Rectal smooth muscle tissue (tissue), 1 donor: ENCODE data around the gene GPC2.
A peak's percentile ranks its signal among the peaks of the same experiment; 100 is the strongest.
"Not testable (repeated sequence)": the region's sequence is repeated elsewhere in the genome, so short reads cannot be mapped to it uniquely, and the experiment has no call there.

Experiments
- H3K27ac ChIP-seq: one replicate; pipeline ENCODE4 v1.7.0; 2013; ENCODE audit warnings: low read depth, low read length, inconsistent platforms
- H3K27me3 ChIP-seq: one replicate; pipeline ENCODE4 v1.7.0; 2013; ENCODE audit warnings: low read length; ENCODE audit not compliant: control insufficient read depth, insufficient read depth
- H3K36me3 ChIP-seq: one replicate; pipeline ENCODE4 v1.7.0; 2013; ENCODE audit warnings: low read length; ENCODE audit not compliant: control insufficient read depth, insufficient read depth
- H3K4me1 ChIP-seq: one replicate; pipeline ENCODE4 v1.7.0; 2013; ENCODE audit warnings: low read length; ENCODE audit not compliant: control insufficient read depth, insufficient read depth
- H3K4me3 ChIP-seq: one replicate; pipeline ENCODE4 v1.7.0; 2013; ENCODE audit warnings: low read length
- H3K9ac ChIP-seq: one replicate; pipeline ENCODE4 v1.7.0; 2013; ENCODE audit warnings: low read length

Gene GPC2

DNA sequence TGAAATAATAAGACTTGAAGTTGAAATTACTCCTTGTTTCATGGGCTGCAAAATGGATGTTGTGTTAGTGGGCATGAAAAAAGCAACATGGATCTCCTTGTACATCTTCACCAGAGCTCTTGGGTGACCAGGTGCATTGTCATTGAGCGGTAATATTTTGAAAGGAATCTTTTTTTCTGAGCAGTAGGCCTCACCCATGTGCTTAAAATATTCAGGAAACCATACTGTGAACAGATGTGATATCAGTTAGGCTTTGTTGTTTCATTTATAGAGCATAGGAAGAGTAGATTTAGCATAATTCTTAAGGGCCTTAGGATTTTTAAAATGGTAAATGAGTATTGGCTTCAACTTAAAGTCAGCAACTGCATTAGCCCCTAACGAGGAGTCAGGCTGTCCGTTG lies 15.8 kb upstream of the GPC2 start:
- Histone ChIP-seq H3K36me3 (no peaks in the 10 kb centered on the region), H3K9ac (no peak overlapping the region), H3K4me3 (no peak overlapping the region), H3K27ac (no peak overlapping the region), H3K27me3 (no peaks in the 10 kb centered on the region), H3K4me1 (no peaks in the 10 kb centered on the region)

- not testable (repeated sequence) for H3K4me1 ChIP-seq, H3K9ac ChIP-seq, H3K4me3 ChIP-seq, H3K36me3 ChIP-seq, H3K27me3 ChIP-seq, H3K27ac ChIP-seq
Observed at GRCh38 chr7:100192281-100192862, 15.2 kb upstream of the GPC2 start.

- no peak overlapping the region for H3K9ac ChIP-seq
- no peaks in the 10 kb centered on the region for H3K36me3 ChIP-seq
- H3K4me1 ChIP-seq = no peaks in the 10 kb centered on the region
- H3K4me3 ChIP-seq = no peak overlapping the region
- H3K27ac ChIP-seq = no peak overlapping the region
- H3K27me3 ChIP-seq = no peaks in the 10 kb centered on the region
Observed at GRCh38 chr7:100191775-100192174, 14.6 kb upstream of the GPC2 start.

DNA sequence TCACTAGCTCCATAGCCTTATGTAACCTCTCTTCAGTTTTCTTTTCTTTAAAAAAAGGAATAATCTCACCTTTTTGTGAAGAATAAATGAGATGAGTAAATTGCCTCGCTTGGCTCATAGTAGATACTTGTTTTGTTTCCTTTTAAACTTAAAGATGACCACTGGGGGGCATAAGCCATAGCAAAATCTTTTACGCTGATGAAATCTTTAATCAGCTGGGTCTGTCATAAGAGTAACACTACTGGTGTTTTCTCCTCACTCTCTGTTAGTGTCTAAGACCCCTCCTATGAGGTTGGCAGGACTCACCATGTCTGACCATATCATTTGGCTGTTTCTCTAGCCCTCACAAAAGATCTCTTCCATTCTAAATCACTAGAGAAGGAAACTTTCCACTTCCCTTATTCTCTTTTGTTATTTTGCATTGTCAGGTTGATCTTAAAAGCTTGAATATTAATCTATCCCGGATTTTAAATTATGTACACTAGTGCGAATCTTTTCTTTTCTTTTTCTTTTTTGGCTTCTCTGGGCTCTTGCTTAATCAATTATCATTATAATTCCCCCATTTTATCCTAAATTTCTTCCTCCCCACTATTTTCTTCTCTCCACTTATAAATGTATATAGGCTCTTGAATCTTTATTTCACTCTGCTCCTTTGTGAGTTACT lies 13.0 kb upstream of the GPC2 start:
- no peak overlapping the region for H3K27ac ChIP-seq
- no peaks in the 10 kb centered on the region for H3K36me3 ChIP-seq
- no peaks in the 10 kb centered on the region for H3K27me3 ChIP-seq
- no peaks in the 10 kb centered on the region for H3K4me1 ChIP-seq
- no peak overlapping the region for H3K9ac ChIP-seq
- H3K4me3 ChIP-seq = no peak overlapping the region

GRCh38 chr7:100189061-100189460 lies 11.9 kb upstream of the GPC2 start:
- no peak overlapping the region for H3K27ac ChIP-seq
- H3K4me3 ChIP-seq = no peak overlapping the region
- no peak overlapping the region for H3K9ac ChIP-seq
- H3K36me3 ChIP-seq = no peaks in the 10 kb centered on the region
- H3K4me1 ChIP-seq = no peaks in the 10 kb centered on the region
- H3K27me3 ChIP-seq = no peaks in the 10 kb centered on the region

DNA sequence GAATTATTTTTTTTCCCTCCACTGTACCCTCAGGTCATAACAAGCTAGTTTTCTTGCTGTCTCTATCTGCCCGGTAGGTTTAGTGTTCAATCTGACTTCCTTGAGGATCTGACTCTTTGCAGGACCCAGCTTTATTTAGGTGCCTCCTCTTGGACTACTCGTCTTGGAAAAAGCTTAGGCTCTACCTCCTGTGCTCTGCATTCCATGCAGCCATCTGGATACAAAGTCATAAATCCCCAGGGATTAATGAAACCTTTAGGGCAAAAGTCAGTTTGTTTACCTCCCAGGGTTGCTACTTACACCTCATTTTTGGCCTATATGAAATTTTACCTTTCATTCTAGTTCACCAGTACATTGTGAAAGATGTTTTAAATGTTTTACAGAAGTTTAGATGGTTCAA lies 8.5 kb upstream of the GPC2 start:
- Histone ChIP-seq H3K27me3 (no peaks in the 10 kb centered on the region), H3K9ac (no peak overlapping the region), H3K4me1 (no peaks in the 10 kb centered on the region), H3K36me3 (no peaks in the 10 kb centered on the region), H3K27ac (no peak overlapping the region), H3K4me3 (no peak overlapping the region)

GRCh38 chr7:100183090-100183489 lies 5.9 kb upstream of the GPC2 start:
- H3K27me3 ChIP-seq, H3K4me1 ChIP-seq, H3K9ac ChIP-seq, H3K36me3 ChIP-seq, H3K4me3 ChIP-seq, H3K27ac ChIP-seq: not testable (repeated sequence)

- not testable (repeated sequence) for H3K36me3 ChIP-seq, H3K27ac ChIP-seq, H3K27me3 ChIP-seq, H3K4me1 ChIP-seq, H3K9ac ChIP-seq, H3K4me3 ChIP-seq
Observed at GRCh38 chr7:100182616-100183015, 5.4 kb upstream of the GPC2 start.

DNA sequence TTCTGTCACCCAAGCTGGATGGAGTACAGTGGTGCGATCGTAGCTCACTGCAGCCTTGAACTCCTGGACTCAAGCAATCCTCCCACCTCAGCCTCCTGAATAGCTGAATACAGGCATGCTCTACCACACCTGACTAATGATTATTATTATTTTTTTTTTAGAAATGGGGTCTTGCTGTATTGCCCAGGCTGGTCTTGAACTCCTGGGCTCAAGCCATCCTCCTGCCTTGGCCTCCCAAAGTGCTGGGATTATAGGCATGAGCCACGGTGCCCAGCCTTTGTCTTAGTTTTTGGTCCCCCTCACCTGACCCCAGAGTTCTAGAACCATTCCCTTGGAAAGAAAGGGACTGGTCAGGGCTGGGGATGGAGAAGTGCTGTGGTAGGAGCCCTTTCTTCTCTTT lies 2.9 kb upstream of the GPC2 start:
- not testable (repeated sequence) for H3K36me3 ChIP-seq, H3K4me1 ChIP-seq, H3K4me3 ChIP-seq, H3K27ac ChIP-seq, H3K9ac ChIP-seq, H3K27me3 ChIP-seq

DNA sequence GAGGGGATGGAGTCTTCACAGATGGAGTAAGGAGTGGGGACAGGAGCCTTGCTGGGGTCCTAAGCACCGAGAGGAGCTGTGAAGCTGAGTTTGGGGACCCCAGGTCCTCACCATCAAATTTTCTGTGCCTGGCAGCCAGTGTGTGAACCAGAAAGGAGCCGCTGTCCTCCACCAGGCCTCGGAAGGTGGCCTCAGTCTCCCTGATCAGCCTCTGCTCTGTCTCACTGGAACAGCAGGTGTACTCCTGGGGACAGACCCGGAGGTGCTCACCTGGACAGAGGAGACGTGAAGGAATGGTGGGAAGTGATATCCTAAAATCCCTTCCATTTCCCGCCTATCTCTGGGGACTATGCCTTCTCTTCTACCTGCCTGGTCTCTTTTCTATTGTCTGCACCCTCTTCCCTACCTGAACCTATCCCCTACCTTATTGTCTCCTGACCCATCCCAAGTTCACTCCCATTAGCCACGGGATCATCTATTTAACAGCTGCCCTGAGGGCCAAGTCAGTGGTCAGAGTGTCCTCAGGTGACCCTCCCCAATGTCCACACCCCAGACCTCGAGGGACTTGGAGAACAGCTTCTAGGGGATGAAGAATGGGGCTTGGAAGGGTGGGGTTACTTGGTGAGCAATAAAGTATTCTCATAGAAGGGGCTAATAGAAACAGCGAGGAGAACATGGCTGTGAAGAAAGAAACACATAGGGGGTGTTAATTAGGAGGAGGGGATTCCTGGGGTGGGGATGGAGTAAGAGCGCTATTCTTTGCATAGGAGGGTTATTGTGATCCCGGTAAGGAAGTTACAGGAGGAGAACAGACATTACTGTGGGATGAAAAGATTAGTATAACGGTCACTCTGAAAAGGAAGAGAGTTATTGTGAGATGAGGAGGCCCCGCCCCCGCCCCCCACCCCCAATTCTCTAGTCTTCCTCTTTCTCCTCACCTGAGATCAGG lies 811 bp downstream of the GPC2 start:
- H3K27me3 ChIP-seq = no peaks in the 10 kb centered on the region
- no peak overlapping the region for H3K27ac ChIP-seq
- H3K4me3 ChIP-seq = peak overlapping the region; percentile 63
- no peak overlapping the region for H3K9ac ChIP-seq
- peaks cover 3% of the 10 kb centered on the region for H3K4me1 ChIP-seq
- H3K36me3 ChIP-seq = no peaks in the 10 kb centered on the region

DNA sequence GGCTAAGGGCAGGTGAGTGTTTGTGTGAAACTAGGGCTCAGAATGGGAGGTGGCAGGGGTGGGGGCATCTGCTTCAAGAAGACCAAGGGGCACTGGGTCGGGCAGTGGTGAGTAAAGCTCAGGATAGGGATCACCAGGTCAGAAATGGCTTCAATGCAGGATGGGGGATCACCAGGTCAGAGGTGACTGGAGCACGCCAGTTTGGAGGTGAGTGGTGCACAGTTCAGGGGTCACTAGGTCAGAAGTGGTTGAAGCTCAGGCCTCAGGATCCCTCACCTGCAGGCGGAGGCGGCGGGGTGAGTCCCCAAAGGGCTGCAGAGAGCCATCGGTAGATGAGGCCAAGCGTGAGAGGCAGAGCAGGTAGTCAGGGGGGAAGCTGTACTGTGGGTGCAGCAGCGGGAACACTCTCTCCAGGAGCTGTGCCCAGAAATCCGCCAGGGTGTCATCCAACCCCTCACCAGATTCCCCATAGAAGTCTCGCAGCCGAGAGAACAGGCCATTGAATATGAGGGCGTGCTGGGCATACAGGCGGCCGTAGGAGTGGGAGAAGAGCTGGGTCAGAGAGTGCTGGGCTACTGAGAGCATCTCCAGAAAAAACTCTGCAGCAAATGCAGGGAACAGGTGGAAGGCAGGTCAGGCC lies 1.8 kb downstream of the GPC2 start:
- no peak overlapping the region for H3K9ac ChIP-seq
- peaks cover 3% of the 10 kb centered on the region for H3K4me1 ChIP-seq
- no peak overlapping the region for H3K4me3 ChIP-seq
- no peak overlapping the region for H3K27ac ChIP-seq
- H3K36me3 ChIP-seq = no peaks in the 10 kb centered on the region
- no peaks in the 10 kb centered on the region for H3K27me3 ChIP-seq

DNA sequence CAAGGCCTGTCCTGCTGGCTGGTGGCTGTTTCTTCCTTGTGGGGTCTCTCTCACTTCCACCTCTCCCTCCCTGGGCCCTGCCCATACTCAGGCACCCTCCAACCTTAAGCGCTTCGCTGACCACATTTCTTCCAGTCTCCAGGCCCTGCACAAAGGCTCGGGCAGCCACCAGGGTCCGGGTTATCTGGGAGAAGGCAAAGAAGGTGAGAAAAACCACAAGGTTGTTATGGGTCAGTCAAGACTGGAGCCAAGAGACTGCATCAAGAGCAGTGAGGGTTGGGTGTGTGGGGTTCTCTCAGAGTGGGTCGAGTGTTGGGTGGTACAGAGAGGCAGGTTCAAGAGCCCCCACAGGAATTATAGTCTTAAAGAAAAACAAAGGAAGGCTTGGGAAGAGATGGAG lies 2.6 kb downstream of the GPC2 start:
- peaks cover 3% of the 10 kb centered on the region for H3K4me1 ChIP-seq
- no peaks in the 10 kb centered on the region for H3K36me3 ChIP-seq
- no peaks in the 10 kb centered on the region for H3K27me3 ChIP-seq
- H3K9ac ChIP-seq = no peak overlapping the region
- no peak overlapping the region for H3K27ac ChIP-seq
- H3K4me3 ChIP-seq = no peak overlapping the region
